Activated CD4-positive, CD25-positive, alpha-beta regulatory T cell treated with anti-CD3 and anti-CD28 coated beads, Interleukin-2, amount 50 U/mL, for 72 hours (primary cell): Measurements from ENCODE around the gene CCDC107.

Experiments
- DNase-seq: peaks from one replicate; pipeline ENCODE4 v3.0.0; 2021

CCDC107 gene

GRCh38 chr9:35664531-35665470 is 6.7 kb downstream of the CCDC107 start, which contains the start of gene ARHGEF39:
Gene ARHGEF39, minus strand, starts transcription at chr9:35665195. Its CDS starts 26 bp downstream, at chr9:35665169.
- peak; percentile 76 for DNase-seq

DNA sequence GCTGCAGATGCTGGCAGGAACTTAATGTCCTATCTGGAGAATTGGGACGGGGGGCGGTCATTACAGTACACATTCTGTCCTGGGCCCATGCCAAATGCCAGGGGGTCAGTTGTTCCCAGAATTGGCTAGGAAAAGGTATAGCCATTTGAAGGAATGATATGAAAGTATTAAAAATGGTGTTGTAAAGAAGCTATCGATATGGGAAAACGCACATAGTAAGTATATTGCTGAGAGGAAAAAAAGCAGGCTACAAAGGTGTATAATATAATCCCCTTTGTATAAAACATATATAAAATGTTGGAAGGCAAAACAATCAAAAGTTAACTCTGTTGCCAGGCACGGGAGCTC is 7.4 kb downstream of the CCDC107 start:
- no peak for DNase-seq

GRCh38 chr9:35666045-35666444 is 8.0 kb downstream of the CCDC107 start:
- no peak for DNase-seq

- DNase-seq, result no peak
Measured at GRCh38 chr9:35666549-35666948, 8.5 kb downstream of the CCDC107 start.

GRCh38 chr9:35667939-35668338 is 9.8 kb downstream of the CCDC107 start:
- no peak for DNase-seq

DNA sequence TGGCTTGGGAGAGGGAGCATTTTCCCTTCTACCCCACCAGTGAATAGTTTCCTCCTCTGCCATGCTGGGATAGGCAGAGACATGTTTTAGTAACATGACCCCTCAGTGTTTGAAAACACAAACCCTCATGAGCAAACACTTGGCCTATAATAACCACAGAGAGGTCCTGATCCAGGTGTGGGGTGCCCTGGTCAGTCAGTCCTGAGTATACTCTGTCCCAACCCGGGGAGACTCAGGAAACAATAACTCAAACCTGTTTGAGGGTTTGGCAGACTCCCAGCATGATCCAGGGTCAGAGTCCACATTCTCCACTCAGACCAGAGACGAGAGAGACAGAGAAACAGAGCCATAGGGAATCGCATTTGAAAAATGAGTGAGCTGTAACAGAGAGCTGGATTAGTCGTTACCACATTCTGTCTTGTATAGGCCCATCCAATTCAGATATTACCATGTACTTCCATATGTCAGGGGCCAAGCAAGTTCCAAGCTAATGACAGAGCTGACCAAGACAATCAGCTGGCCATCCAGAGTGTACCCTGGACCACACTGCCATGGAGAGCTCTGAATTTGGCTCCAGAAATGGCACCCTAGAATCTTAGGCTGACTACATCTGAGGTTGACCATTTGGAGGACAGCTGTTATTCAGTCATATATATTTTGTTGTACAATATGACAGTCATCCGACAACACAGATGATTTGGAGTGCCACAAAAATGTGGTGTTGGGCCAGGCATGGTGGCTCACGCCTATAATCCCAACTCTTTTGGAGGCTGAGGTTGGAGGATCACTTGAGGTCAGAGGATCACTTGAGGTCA is 11.4 kb downstream of the CCDC107 start:
- DNase-seq, result no peak

DNA sequence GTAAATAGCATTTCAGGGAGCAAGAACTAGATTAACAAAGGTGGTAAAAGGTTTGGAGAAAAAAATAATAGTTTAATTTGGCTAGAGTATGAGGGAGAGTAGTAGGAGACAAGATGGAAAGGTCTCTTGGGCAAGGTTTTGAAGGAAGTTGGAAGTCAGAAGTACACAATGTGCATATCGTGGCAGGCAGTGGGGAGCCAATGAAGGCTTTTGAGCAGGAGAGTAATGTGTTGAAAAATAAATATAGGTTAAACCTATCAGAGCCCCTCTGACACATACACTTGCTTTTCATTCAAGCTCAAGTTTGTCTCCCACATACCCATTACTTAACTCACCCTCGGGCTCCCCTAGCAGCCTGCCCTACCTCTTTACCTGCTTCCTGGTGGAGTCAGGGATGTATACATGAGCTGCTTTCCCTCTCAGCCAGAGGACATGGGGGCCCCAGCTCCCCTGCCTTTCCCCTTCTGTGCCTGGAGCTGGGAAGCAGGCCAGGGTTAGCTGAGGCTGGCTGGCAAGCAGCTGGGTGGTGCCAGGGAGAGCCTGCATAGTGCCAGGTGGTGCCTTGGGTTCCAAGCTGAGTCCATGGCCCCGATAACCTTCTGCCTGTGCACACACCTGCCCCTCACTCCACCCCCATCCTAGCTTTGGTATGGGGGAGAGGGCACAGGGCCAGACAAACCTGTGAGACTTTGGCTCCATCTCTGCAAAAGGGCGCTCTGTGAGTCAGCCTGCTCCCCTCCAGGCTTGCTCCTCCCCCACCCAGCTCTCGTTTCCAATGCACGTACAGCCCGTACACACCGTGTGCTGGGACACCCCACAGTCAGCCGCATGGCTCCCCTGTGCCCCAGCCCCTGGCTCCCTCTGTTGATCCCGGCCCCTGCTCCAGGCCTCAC is 15.3 kb downstream of the CCDC107 start, which contains the start of gene CA9:
Gene CA9, plus strand, starts transcription at position 797 of the 893 bp plus-strand sequence. Its CDS starts 32 bp downstream, at position 829.
- no peak for DNase-seq

GRCh38 chr9:35674025-35674361 is 15.9 kb downstream of the CCDC107 start:
- no peak for DNase-seq

GRCh38 chr9:35675204-35675603 is 17.1 kb downstream of the CCDC107 start:
- DNase-seq, result no peak

DNA sequence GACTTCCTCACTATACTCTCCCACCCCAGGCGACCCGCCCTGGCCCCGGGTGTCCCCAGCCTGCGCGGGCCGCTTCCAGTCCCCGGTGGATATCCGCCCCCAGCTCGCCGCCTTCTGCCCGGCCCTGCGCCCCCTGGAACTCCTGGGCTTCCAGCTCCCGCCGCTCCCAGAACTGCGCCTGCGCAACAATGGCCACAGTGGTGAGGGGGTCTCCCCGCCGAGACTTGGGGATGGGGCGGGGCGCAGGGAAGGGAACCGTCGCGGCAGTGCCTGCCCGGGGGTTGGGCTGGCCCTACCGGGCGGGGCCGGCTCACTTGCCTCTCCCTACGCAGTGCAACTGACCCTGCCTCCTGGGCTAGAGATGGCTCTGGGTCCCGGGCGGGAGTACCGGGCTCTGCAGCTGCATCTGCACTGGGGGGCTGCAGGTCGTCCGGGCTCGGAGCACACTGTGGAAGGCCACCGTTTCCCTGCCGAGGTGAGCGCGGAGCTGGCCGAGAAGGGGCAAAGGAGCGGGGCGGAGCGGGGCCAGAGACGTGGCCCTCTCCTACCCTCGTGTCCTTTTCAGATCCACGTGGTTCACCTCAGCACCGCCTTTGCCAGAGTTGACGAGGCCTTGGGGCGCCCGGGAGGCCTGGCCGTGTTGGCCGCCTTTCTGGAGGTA is 17.8 kb downstream of the CCDC107 start:
- peak; percentile 46 for DNase-seq

DNA sequence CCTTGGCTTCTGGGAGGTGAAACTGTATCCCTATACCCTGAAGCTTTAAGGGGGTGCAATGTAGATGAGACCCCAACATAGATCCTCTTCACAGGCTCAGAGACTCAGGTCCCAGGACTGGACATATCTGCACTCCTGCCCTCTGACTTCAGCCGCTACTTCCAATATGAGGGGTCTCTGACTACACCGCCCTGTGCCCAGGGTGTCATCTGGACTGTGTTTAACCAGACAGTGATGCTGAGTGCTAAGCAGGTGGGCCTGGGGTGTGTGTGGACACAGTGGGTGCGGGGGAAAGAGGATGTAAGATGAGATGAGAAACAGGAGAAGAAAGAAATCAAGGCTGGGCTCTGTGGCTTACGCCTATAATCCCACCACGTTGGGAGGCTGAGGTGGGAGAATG is 21.0 kb downstream of the CCDC107 start:
- DNase-seq, result no peak

DNA sequence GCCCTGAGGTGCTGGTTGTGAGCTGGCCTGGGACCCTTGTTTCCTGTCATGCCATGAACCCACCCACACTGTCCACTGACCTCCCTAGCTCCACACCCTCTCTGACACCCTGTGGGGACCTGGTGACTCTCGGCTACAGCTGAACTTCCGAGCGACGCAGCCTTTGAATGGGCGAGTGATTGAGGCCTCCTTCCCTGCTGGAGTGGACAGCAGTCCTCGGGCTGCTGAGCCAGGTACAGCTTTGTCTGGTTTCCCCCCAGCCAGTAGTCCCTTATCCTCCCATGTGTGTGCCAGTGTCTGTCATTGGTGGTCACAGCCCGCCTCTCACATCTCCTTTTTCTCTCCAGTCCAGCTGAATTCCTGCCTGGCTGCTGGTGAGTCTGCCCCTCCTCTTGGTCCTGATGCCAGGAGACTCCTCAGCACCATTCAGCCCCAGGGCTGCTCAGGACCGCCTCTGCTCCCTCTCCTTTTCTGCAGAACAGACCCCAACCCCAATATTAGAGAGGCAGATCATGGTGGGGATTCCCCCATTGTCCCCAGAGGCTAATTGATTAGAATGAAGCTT is 21.8 kb downstream of the CCDC107 start:
- no peak for DNase-seq

- DNase-seq, result no peak
Measured at GRCh38 chr9:35680331-35681105, 22.4 kb downstream of the CCDC107 start.

DNA sequence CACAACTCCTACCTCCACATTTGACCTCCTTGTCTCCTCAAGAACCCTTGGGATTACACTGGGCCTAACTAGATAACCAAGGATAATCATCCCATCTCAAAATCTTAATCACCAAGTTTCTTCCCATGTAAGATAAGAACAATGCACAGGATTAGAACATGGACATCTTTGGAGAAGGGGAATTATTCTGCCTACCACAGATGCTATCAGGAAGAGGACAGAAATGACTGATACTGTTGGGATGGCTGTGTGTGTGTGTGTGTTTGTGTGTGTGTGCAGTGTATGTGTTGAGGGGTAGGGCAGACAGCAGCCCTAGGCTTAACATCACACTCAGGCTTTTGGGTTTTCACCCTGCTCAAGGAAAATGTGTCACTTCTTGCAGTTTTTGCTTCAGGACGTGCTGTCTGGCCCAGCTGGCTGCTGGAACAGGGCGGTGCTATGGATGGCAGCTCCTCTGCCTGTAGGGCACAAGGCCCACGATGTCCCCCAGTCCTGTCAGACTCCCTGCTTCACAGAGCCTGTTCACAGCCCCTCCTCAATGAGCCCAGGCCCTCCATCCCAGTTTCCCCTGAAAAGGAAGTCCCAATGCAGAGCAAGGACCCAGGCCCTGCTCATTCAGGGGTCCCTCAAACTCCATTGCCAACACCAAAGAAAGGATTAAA is 23.4 kb downstream of the CCDC107 start:
- DNase-seq, result no peak

GRCh38 chr9:35682051-35682450 is 24.0 kb downstream of the CCDC107 start:
- no peak for DNase-seq

DNA sequence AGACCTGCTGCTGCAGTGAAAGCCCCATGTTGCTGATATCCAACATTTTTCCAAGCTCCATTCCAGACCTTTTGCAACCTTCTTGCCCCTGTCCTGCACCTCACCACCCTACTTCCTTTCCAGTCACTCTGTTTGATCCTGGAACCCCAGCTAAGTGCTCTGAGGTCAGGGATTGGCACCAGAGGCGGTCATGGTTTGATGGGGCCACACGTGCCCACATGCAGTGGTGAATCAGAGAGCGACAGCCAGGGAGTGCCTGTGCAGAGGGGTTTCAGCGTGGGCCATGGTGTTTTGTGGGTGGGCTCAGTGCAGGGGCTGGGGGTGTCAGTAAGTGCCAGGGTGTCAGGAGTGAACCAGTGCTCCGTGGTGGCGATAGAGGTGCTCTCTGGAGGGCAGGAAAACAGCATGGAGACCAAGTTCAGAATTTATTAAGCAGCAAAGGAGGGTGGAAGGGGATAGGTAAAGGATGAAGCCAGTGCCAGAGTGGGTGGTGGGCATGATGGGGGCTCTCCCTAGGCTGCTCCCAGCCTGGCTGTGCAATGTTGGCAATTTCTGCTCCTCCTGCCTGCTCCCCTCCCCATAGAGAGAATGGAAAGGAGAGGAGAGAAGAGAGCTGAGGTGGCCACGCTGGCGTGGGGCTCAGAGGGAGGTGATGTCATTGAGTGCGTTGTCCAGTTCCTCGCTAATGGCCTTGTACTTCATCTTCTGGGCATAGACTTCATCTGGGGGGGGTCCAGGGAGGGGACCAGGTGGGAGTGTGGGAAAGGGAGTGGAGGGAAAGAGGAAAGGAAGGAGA is 24.6 kb downstream of the CCDC107 start:
- no peak for DNase-seq

- no peak for DNase-seq
Measured at GRCh38 chr9:35683323-35683722, 25.2 kb downstream of the CCDC107 start.

DNA sequence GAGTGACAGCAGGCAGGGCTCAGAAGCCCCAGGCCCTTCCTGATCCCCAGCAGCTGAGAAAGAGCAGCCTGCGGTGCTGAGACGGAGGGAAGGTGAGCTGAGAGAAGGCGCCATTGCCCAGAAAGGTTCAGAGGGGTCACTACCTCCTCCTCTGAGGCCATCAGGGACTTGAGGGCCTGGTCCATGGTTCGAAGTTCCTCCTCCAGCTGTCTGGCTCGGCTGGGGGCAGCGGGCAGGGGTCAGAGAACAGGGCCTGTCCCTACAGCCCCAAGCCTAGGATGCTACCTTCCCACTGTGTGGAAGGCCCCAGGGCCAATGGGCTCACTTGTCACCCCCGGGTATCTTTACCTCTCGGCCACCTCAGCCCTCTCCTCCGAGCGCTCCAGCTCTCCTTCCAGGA is 26.8 kb downstream of the CCDC107 start:
- no peak for DNase-seq

- DNase-seq, result no peak
Measured at GRCh38 chr9:35685506-35685905, 27.4 kb downstream of the CCDC107 start.
